ENCODE data around the gene TBL1X.
"Not testable (repeated sequence)": the region's sequence is repeated elsewhere in the genome, so short reads cannot be mapped to it uniquely, and the experiment has no call there.

TBL1X gene

GRCh38 chrX:9471571-9471985 lies 6.7 kb downstream of the TBL1X start:
- H3K4me3 ChIP-seq (ENCODE audit: low read depth, low read length), result peak overlapping the region; percentile 4
- TF ChIP-seq, protein P1, sequence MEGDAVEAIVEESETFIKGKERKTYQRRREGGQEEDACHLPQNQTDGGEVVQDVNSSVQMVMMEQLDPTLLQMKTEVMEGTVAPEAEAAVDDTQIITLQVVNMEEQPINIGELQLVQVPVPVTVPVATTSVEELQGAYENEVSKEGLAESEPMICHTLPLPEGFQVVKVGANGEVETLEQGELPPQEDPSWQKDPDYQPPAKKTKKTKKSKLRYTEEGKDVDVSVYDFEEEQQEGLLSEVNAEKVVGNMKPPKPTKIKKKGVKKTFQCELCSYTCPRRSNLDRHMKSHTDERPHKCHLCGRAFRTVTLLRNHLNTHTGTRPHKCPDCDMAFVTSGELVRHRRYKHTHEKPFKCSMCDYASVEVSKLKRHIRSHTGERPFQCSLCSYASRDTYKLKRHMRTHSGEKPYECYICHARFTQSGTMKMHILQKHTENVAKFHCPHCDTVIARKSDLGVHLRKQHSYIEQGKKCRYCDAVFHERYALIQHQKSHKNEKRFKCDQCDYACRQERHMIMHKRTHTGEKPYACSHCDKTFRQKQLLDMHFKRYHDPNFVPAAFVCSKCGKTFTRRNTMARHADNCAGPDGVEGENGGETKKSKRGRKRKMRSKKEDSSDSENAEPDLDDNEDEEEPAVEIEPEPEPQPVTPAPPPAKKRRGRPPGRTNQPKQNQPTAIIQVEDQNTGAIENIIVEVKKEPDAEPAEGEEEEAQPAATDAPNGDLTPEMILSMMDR (IDR thresholded peaks at IDR 0.05; ENCODE audit: low read depth, low read length), result no peak

DNA sequence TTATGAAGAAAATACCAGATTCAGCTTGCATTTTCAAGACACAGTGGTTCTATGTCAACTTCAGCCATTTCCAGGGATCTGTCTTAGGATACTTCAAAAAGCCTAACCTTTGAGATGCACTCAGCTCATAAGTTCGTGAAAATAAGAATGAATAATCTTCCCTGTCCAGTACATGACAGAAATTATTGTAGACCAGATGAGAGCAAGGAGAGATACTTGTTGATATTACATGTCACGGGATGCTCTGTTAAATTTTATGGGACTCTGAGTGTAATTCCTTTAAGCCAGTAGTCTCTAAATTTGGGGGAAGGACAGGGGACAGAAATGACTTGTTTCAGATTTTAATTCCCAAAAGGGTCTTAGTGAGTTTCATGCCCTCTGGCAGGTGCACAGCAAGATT lies 8.8 kb downstream of the TBL1X start:
- no peak overlapping the region for H3K4me3 ChIP-seq (ENCODE audit: low read depth, low read length)
- TF ChIP-seq, protein P1 (IDR thresholded peaks at IDR 0.05; ENCODE audit: low read depth, low read length), result no peak

GRCh38 chrX:9475417-9475816 lies 10.6 kb downstream of the TBL1X start:
- H3K4me3 ChIP-seq (ENCODE audit: low read depth, low read length), result not testable (repeated sequence)

DNA sequence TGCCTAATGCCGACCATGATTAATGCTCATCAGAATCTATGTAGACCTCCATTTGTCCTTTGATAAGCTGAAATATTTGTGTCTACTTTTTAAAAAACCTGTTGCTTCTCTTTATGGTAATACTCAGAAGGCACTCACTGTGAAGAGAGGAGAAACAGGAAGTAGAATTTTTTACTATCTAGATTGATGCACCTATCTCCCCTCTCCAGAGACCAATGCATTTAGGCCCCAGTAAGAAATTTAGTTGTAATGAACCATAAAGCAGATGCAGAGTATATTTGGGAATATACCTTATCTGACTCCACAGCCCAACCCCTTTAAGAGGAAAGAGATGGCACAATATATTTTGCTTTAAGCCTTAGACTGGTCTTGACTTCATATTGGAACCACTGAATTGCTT lies 11.1 kb downstream of the TBL1X start:
- no peak overlapping the region for H3K4me3 ChIP-seq (ENCODE audit: low read depth, low read length)
- TF ChIP-seq, protein P1 (IDR thresholded peaks at IDR 0.05; ENCODE audit: low read depth, low read length), result no peak

DNA sequence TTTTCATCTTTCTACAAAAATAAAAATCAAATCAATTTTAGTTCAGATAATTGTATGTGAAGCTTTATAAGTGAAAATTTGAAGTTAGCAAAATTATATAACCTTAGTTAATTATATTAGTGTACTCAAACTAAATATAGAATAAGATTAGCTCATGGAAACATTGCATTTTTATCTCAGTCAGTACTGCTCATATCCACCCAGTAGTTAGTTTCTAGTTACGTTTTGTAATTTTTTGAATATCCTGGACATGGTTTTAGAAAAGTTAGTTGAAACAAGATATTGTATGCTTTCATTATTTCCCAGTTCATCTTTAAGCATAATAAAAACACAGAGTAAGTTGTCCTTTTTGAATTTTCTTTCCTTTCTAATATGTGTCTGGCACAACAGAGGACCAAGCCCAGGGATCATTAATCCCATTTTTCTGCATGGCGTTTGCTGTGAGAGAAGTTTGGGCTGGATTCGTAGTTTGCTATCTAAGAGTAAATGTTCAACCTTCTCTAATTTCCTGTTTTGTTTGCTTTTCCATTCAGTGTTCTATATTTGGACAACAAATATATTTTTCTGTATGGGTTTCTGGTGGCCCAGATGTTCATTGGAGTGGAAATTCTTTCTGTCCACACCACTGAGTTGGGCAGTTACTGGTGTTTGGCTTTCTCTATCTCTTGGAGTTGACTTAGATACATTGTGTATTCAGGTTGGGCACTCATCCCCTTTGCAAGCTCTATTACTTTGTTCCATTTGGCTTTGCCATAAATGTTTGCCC lies 12.1 kb downstream of the TBL1X start:
- TF ChIP-seq, protein P1 (IDR thresholded peaks at IDR 0.05; ENCODE audit: low read depth, low read length), result no peak
- H3K4me3 ChIP-seq (ENCODE audit: low read depth, low read length), result no peak overlapping the region

DNA sequence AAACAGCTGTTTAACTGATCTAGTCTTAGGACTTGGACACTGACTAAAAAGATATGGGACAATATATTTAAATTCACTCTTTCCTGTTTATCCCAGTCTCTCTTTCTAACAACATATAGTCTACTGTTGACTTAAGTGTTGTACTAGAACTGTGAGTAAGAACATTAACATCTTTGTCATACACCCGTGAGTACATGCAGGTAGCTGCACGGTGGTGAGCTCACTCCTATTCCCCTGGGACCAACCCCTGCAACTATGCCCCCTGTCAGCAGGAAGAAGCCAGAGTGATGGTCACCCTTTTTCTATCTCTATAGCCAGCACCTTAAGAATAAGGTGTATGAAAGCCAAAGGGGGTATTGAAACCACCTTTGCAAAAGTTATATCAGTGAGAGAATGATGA lies 17.6 kb downstream of the TBL1X start:
- TF ChIP-seq, protein P1 (IDR thresholded peaks at IDR 0.05; ENCODE audit: low read depth, low read length), result no peak
- no peak overlapping the region for H3K4me3 ChIP-seq (ENCODE audit: low read depth, low read length)

- H3K4me3 ChIP-seq (ENCODE audit: low read depth, low read length), result no peak overlapping the region
- TF ChIP-seq, protein P1 (IDR thresholded peaks at IDR 0.05; ENCODE audit: low read depth, low read length), result no peak
Observed at GRCh38 chrX:9482837-9483236, 18.0 kb downstream of the TBL1X start.

GRCh38 chrX:9483376-9483775 lies 18.5 kb downstream of the TBL1X start:
- no peak overlapping the region for H3K4me3 ChIP-seq (ENCODE audit: low read depth, low read length)
- TF ChIP-seq, protein P1 (IDR thresholded peaks at IDR 0.05; ENCODE audit: low read depth, low read length), result no peak

Measured in WI38 (cell line).